Measurements from ENCODE around the gene NR1D1. TPM values are rescaled to one million over a fixed set of nuclear protein-coding genes. Genes with fewer than 3 reads are reported as not detected.

Gene NR1D1
- total and polyA plus RNA-seq, 5 experiments from 2014 or later, result 3.9 to 19.2 (median 9.9) TPM

DNA sequence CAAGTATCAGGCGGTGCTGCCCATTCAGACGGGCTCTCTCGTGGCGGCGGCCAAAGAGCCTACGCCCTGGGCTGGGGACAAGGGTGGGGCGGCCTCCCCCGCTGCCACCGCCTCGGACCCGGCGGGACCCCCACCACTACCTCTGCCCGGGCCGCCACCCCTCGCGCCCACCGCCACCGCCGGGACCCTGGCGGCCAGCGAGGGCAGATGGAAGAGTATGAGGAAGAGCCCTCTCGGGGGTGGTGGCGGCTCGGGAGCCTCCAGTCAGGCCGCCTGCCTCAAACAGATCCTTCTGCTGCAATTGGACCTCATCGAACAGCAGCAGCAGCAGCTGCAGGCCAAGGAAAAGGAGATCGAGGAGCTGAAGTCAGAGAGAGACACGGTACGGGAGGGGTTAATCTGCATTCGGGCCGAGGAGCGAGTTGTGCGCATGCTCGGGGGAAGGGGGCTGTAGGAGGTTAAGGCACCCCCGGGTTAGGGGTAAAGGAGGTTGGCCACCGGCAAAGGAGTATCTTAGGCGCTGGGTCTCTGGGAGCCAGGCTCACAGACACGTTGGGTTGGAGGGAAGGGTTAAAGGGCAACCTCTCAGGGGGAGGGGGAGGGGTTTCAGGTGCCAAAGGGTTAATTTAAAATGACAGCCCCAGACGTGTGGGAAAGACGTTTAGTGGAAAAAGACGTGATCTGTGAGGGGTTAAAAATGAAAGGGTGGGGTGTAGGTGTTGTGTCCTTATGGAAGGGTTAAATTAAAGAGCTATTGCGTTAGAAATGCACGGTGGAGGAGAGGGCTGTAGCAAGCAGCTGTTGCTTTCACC lies 22.8 kb upstream of the NR1D1 start:
- no peaks in the 10 kb centered on the region for H3K27me3 Mint-ChIP-seq
- POLR2A ChIA-PET, result interaction anchor here (0.7 to 4.7 kb wide), 19 partner anchors 10 to 71 kb away, joined by 3 to 102 read pairs (median 4); partner anchors contain the start of genes CASC3, MED24 and NR1D1
- peak overlapping the region; percentile 84 to 97 (median 93) for H3K4me3 Mint-ChIP-seq
- H3K27ac Mint-ChIP-seq, result peak overlapping the region; percentile 80 to 97 (median 88)
- no peaks in the 10 kb centered on the region for H3K9me3 Mint-ChIP-seq
- H3K4me1 Mint-ChIP-seq, result peaks cover 23 to 50% (median 45%) of the 10 kb centered on the region in 4 donors
- peaks cover 0 to 28% (median 3%) of the 10 kb centered on the region in 3 donors for H3K36me3 Mint-ChIP-seq
- ATAC-seq (peak; percentile 37 to 58), DNase-seq (peak in 9 of 10 donors; percentile 27 to 75 (median 56))

DNA sequence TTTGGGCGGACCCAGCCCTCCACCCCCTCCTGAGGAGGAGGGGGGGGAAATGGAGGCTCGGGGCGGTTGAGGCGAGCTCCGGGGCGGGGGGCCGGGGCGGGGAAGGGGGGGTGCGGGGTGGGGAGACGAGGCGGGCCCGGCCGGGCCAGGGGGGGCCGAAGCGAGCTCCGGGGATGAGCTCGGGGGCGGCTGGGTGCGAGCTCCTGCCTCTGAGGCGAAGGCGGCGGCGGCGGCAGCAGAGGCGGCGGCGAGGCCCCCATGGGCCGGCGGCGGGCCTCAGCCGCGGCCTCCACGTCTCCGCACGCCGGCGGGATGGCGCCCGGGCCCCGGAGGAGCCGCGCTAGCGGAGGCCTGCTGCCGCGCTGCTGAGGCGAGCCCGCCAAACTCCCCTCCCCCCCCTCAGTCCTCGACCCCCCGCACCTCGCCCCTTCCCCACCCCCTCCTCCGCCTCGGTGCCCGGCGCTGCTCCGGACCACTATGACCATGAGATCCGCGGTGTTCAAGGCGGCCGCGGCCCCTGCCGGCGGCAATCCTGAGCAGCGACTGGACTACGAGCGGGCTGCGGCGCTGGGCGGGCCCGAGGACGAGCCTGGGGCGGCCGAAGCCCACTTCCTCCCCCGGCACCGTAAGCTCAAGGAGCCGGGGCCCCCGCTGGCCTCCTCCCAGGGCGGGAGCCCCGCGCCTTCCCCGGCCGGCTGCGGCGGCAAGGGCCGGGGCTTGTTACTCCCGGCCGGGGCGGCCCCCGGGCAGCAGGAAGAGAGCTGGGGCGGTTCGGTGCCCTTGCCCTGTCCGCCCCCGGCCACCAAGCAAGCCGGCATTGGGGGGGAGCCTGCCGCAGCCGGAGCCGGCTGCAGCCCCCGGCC lies 22.0 kb upstream of the NR1D1 start:
- Mint-ChIP-seq H3K4me3 (peak overlapping the region in 6 of 10 donors; percentile 55 to 97 (median 86)), H3K36me3 (peaks cover 0 to 19% (median 3%) of the 10 kb centered on the region in 3 donors), H3K27ac (peak overlapping the region in 1 of 10 donors; percentile 84), H3K9me3 (no peaks in the 10 kb centered on the region), H3K27me3 (no peaks in the 10 kb centered on the region), H3K4me1 (peaks cover 24 to 51% (median 47%) of the 10 kb centered on the region in 4 donors)
- DNase-seq (peak in 6 of 10 donors; percentile 21 to 75 (median 44)), ATAC-seq (peak; percentile 48 to 50)
- POLR2A ChIA-PET, result interaction anchor here (0.9 to 4.7 kb wide), 15 partner anchors 9 to 69 kb away, joined by 3 to 102 read pairs (median 7); partner anchors contain the start of genes CASC3, MED24 and NR1D1

DNA sequence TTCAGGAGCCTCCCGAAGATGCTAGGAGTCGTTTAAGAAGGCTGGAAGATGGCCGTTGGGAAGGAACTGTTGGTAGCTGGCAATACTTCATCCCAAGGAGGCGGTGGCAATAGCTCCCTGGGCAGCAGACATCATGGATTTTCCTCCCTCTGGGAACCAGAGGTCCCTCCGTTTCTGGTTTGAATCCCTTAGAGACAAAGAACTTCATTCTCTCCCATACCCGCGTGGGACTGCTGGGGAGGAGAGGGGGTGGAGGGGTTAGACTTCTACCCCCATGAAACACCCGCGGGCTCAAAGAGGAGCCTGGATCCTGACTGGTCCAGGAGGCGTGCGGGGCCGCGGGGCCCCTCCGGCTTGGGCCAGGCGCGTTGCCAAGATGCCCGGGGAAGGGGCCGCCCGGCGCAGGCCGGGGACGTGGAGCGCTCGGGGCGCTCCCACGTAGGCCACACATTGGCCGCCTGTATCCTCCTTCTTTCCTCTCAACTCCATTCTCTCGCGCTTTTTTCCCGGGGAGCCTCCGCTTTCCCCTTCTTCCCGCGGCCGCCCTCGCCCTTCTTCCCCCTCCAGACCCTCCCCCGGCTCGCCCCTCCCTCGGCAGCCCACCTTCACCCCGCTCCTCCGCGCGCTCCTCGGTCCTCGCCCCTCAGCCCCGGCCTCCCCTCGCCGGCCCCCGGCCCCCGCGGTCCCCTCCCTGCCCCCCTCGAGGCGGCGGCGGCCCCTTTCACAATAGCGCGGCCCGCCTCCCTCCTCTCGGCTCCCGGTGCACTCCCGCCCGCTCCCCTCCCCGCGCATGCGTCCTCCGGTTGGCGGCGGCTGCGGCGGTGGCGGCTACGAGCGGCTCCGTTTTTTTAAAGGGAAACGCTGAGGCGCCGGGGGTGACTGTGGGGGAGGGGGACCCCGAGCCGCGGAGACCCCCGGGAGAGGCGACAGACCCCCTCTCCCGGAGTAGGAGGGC lies 21.1 kb upstream of the NR1D1 start, which contains the start of gene MSL1:
MSL1 (plus strand) TSS at position 791 of the 955 bp plus-strand sequence. CDS start 642 bp downstream, outside the sequence.
- POLR2A ChIA-PET, result interaction anchor here (0.9 to 19.5 kb wide), 15 partner anchors 8 to 67 kb away, joined by 3 to 523 read pairs (median 9); partner anchors contain the start of genes CASC3, MED24, NR1D1 and THRA
- peak within 1 kb of the TSS; percentile 77 to 93 (median 84) for H3K27ac Mint-ChIP-seq

DNA sequence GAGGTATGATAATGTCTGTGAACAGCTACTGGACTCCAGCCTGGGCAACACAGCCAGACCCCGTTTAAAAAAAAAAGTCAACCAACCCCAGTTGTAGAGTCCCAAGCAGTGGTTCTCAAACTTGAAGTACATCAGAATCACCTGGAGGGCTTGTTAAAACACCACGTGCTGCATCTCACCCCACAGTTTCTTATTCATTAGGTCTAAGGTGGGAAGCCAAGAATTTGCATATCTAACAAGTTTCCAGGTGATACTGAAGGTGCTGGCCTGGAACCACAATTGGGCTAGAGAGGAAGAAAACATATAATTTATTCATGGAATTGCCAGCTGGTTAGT lies 14.7 kb upstream of the NR1D1 start:
- no peak overlapping the region for H3K4me3 Mint-ChIP-seq
- DNase-seq, result no peak
- no peaks in the 10 kb centered on the region for H3K27me3 Mint-ChIP-seq
- H3K27ac Mint-ChIP-seq, result peak overlapping the region in 2 of 10 donors; percentile 27 to 44
- H3K4me1 Mint-ChIP-seq, result peaks cover 38 to 51% (median 45%) of the 10 kb centered on the region in 4 donors
- H3K9me3 Mint-ChIP-seq, result no peaks in the 10 kb centered on the region
- POLR2A ChIA-PET, result interaction anchor here (1.0 to 19.5 kb wide), 4 partner anchors 9 to 24 kb away, joined by 3 to 523 read pairs (median 100); partner anchors contain the start of genes CASC3, MSL1 and NR1D1
- no peaks in the 10 kb centered on the region for H3K36me3 Mint-ChIP-seq
- no peak for ATAC-seq

More for the DNA sequence above, 21.1 kb upstream of the NR1D1 start, which contains the start of gene MSL1:
- Mint-ChIP-seq H3K36me3 (peaks cover 0 to 11% (median 0%) of the 10 kb centered on the region in 3 donors), H3K4me1 (peaks cover 25 to 46% (median 44%) of the 10 kb centered on the region in 4 donors), H3K9me3 (no peaks in the 10 kb centered on the region), H3K27me3 (no peaks in the 10 kb centered on the region), H3K4me3 (peak within 1 kb of the TSS; percentile 71 to 97 (median 84))
- DNase-seq (peak; percentile 76 to 92 (median 85)), ATAC-seq (peak; percentile 67 to 69)

DNA sequence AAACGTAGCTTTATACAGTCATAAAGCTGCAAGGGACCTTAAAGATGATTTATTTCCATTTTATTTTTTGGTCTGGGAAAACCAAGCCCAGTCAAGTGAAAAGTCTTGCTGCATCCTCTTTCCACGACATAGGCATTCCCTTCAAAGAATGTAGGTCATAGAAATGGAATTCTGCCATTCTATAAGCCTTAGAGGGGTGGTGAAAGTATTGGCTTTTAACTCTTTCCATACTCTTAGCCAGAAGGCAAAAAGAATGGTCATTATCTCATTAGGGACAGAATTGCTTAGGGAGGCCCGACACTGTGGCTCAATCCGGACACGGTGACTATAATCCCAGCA lies 13.5 kb upstream of the NR1D1 start:
- Mint-ChIP-seq H3K9me3 (no peaks in the 10 kb centered on the region), H3K4me3 (peak overlapping the region in 9 of 10 donors; percentile 45 to 95 (median 86)), H3K4me1 (peaks cover 45 to 63% (median 56%) of the 10 kb centered on the region in 4 donors), H3K36me3 (no peaks in the 10 kb centered on the region), H3K27me3 (no peaks in the 10 kb centered on the region), H3K27ac (peak overlapping the region; percentile 84 to 100 (median 97))
- no peak for DNase-seq
- POLR2A ChIA-PET, result interaction anchor here (0.7 to 19.5 kb wide), 15 partner anchors 10 to 105 kb away, joined by 3 to 523 read pairs (median 10); partner anchors contain the start of genes CASC3, MSL1, NR1D1 and THRA
- no peak for ATAC-seq

DNA sequence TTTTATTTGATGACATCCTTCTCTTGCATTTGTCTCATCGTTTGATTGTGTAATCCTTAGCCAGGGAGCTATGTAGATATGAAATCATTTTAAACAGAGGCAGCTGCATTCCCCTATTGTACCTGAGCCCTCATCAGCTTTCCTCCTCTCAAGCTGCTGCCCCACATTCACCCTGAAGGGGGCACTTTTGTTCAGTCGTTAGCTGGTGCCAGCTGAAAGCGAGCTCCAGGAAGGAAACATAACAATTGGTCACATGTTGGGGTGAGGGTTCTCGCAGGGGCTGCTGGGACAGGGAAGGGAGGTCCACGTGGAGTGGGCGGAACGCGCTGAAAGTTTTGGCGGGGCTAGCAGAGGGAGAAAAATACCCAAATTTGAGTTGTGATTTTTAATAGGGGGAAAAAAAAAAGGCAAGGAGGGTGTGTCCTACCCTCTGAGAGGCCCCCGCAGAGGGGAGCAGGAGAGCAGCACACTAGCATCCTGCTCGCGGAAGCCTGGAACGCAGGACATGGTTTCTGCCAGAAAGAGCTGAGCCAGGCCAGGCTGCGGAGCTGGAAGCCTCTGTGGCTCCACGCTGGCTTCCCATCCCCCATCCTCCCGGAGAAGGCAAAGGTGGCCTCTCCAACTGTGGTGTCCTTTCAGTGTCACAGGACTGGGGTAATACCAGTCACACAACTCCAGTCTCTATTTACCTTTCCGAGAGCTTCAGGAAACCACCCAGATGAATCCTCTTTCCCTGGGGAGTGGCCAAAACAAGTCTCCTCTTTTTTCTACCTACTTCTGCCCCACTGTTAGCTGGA lies 12.9 kb upstream of the NR1D1 start:
- no peaks in the 10 kb centered on the region for H3K9me3 Mint-ChIP-seq
- POLR2A ChIA-PET, result interaction anchor here (0.5 to 19.5 kb wide), 20 partner anchors 11 to 111 kb away, joined by 3 to 523 read pairs (median 6); partner anchors contain the start of genes CASC3, CSF3, MED24 and MSL1
- H3K4me3 Mint-ChIP-seq, result peak overlapping the region; percentile 80 to 95 (median 86)

DNA sequence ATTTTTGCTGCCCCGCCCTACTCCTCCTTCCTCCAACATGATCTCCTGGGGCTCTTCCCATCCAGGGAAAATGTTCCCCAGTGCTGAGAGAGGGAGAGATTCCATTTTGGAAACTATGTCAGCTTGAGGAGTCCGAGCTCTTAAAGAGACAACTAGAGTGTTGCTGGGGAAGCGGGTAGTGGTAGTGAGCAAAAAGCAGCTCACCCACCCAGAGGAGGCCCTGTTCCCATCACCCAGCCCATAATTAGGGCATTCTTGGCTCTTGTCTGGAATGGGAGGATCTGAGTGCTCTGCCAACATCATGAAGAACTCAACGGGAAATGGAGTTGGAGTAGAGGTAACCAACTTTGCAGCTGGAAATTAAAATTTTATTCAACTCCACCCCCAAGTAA lies 12.3 kb upstream of the NR1D1 start:
- no peaks in the 10 kb centered on the region for H3K9me3 Mint-ChIP-seq
- H3K27me3 Mint-ChIP-seq, result no peaks in the 10 kb centered on the region
- peak overlapping the region; percentile 84 to 100 (median 97) for H3K27ac Mint-ChIP-seq
- ATAC-seq (no peak), DNase-seq (no peak)
- POLR2A ChIA-PET, result interaction anchor here (0.5 to 19.5 kb wide), 18 partner anchors 11 to 111 kb away, joined by 3 to 523 read pairs (median 8); partner anchors contain the start of genes CASC3, CSF3, MED24 and MSL1
- H3K4me3 Mint-ChIP-seq, result peak overlapping the region; percentile 80 to 95 (median 86)
- H3K4me1 Mint-ChIP-seq, result peaks cover 45 to 67% (median 61%) of the 10 kb centered on the region in 4 donors
- H3K36me3 Mint-ChIP-seq, result no peaks in the 10 kb centered on the region

More for the DNA sequence above, 12.9 kb upstream of the NR1D1 start:
- peak; percentile 80 to 84 for ATAC-seq
- H3K27me3 Mint-ChIP-seq, result no peaks in the 10 kb centered on the region
- peak; percentile 77 to 96 (median 93) for DNase-seq
- H3K4me1 Mint-ChIP-seq, result peaks cover 43 to 65% (median 58%) of the 10 kb centered on the region in 4 donors
- no peaks in the 10 kb centered on the region for H3K36me3 Mint-ChIP-seq
- H3K27ac Mint-ChIP-seq, result peak overlapping the region; percentile 84 to 100 (median 97)

DNA sequence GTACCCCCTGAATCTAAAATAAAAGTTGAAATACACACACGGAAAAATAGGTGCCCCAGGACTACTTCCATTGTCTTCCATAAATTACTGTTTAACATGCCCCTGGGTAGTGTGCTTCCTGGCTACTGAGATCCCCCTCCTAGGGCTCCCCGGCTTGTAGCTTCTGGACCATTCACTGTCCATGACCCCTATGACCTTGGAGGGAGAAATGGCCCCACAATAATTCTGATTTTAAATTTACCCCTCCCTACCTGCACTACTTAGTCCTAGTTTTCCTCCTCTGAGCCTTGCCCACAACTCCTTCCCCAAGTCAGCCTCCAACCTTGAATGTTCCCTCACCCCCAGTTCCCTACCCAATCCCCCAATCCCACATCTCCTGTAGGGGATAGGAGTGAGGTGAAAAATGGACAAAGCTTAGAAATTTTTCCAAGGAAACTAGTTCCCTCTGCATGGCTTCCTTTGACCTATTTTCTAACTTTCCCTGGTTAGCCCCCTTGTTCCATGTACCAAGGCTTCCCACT lies 11.9 kb upstream of the NR1D1 start:
- Mint-ChIP-seq H3K9me3 (no peaks in the 10 kb centered on the region), H3K27ac (peak overlapping the region; percentile 84 to 100 (median 97)), H3K4me1 (peaks cover 49 to 72% (median 66%) of the 10 kb centered on the region in 4 donors), H3K36me3 (no peaks in the 10 kb centered on the region), H3K27me3 (no peaks in the 10 kb centered on the region), H3K4me3 (peak overlapping the region in 9 of 10 donors; percentile 63 to 87 (median 83))
- no peak for DNase-seq
- no peak for ATAC-seq
- POLR2A ChIA-PET, result interaction anchor here (0.6 to 19.5 kb wide), 14 partner anchors 12 to 102 kb away, joined by 4 to 523 read pairs (median 14); partner anchors contain the start of genes CASC3, CSF3, MED24 and MSL1

DNA sequence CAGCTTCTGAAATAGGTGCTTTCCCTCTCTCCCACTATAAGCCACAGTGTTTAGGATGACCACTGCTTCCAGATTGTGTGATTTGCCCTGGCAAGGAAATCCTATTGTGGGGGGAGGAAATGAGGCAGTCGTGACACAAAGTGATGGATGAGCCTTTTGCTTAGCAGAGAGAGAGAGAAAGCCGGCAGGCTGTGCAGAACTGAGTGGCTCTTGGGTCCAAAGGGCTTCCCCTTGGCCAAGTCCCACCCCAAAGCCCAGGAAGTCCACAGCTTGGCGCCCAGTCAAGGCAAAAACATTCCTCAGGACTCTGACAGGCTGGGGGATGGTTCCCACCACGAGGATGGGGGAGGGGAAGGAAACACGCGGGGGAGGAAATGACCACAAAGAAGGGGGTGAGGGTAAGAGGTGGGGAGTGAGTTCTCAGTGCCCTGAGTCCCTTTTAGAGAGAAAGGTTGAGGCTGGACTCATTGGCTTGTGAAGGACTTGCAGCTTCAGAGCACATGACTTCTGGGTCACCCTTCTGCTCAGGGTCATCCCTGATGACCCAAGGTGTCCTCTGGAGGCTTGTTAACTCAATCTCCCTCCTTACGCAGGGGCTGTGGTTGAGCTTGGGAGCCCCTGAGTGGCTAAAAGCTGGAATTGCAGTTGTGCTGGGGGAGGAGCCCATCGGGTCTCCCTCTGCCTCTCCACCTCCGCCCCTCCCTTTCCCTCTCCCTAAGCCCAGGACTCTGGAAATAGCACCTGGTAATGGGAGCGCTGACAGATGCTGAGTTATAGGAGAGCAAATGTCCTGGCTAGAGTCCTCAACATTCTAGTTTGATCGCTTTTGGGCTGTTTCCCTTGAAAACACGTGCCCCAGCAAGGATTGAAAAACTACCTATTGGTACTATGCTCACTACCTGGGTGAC lies 11.1 kb upstream of the NR1D1 start:
- Mint-ChIP-seq H3K4me3 (peak overlapping the region; percentile 69 to 87 (median 84)), H3K4me1 (peaks cover 53 to 79% (median 73%) of the 10 kb centered on the region in 4 donors), H3K36me3 (no peaks in the 10 kb centered on the region), H3K9me3 (no peaks in the 10 kb centered on the region), H3K27me3 (no peaks in the 10 kb centered on the region), H3K27ac (peak overlapping the region; percentile 84 to 100 (median 97))
- POLR2A ChIA-PET, result interaction anchor here (0.5 to 19.5 kb wide), 14 partner anchors 12 to 418 kb away, joined by 3 to 523 read pairs (median 14); partner anchors contain the start of genes CASC3, MED24, MSL1 and NR1D1
- DNase-seq (peak; percentile 39 to 79 (median 66)), ATAC-seq (peak; percentile 19 to 24)

All from naive thymus-derived CD8-positive, alpha-beta T cell (primary cell).